Activated CD8-positive, alpha-beta memory T cell treated with anti-CD3 and anti-CD28 coated beads, Interleukin-2, amount 50 U/mL, for 1 hour (primary cell): ENCODE results near the gene SFMBT2.
"Not testable (repeated sequence)": the region's sequence is repeated elsewhere in the genome, so short reads cannot be mapped to it uniquely, and the experiment has no call there.

Experiments
- DNase-seq: peaks from one replicate; pipeline ENCODE4 v3.0.0-alpha.2; 2020; ENCODE audit errors: extremely low read depth

SFMBT2 gene

DNA sequence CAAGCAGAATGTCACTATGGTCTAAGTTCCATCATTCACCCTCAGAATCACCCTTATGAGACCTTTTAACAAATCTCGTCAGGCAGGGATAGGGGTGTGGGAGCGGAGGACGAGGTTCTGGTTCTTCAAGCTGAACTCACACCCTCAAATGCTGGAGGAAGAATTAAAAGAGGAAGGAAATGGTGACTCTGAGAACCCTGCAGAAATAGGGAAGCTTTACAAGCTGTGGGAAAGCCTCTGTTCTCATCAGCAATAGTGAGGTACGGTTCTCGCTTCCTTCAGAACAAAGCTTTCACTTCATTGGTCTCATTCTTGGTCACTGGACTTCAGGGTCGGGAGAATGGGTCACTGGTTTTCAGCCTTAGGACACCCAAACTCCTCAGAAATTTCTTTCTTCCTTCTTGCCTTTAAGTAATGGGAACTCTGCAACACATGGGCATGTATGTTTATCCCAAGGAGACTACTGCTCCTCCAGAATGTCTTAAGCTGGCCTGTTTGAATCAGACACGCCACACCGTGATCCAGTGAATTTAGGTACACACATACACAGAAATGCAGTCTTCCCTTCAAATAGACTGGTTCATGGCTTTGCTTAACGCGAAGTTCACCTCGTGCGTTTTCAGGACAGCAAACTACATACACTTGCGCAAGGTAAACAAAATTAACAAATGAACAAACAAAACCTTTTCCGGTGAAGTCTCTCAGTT, 226.0 kb downstream of the SFMBT2 start:
- no peak for DNase-seq

DNA sequence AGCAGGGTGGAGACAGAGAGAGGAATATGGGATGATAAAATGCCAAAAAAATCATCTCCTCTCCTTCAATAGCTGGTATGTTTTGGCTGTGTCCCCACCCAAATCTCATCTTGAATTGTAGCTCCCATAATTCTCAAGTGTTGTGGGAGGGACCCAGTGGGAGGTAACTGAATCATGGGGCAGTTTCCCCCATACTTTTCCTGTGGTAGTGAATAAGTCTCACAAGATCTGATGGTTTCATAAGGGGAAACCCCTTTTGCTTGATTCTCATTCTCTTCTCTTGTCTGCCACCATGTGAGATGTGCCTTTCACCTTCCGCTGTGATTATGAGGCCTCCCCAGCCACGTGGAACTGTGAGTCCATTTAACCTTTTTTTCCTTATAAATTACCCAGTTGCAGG, 226.7 kb downstream of the SFMBT2 start:
- DNase-seq: not testable (repeated sequence)

DNA sequence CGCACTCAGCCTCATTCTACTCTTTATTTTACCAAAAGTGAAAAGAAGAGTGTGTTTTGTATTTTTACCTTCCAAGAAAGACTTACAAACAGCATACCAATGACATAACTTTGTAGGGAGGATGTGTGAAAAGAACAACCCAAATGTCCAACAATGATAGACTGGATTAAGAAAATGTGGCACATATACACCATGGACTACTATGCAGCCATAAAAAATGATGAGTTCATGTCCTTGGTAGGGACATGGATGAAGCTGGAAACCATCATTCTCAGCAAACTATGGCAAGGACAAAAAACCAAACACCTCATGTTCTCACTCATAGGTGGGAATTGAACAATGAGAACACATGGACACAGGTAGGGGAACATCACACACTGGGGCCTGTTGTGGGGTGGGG, 228.5 kb downstream of the SFMBT2 start:
- not testable (repeated sequence) for DNase-seq

- DNase-seq: no peak
These were observed 229.4 kb downstream of the SFMBT2 start for GRCh38 chr10:7181420-7181819.

- DNase-seq: no peak
These were observed 231.3 kb downstream of the SFMBT2 start for GRCh38 chr10:7179536-7179935.

GRCh38 chr10:7173948-7174347, 236.9 kb downstream of the SFMBT2 start:
- no peak for DNase-seq

GRCh38 chr10:7171825-7172224, 239.0 kb downstream of the SFMBT2 start:
- DNase-seq: no peak

DNA sequence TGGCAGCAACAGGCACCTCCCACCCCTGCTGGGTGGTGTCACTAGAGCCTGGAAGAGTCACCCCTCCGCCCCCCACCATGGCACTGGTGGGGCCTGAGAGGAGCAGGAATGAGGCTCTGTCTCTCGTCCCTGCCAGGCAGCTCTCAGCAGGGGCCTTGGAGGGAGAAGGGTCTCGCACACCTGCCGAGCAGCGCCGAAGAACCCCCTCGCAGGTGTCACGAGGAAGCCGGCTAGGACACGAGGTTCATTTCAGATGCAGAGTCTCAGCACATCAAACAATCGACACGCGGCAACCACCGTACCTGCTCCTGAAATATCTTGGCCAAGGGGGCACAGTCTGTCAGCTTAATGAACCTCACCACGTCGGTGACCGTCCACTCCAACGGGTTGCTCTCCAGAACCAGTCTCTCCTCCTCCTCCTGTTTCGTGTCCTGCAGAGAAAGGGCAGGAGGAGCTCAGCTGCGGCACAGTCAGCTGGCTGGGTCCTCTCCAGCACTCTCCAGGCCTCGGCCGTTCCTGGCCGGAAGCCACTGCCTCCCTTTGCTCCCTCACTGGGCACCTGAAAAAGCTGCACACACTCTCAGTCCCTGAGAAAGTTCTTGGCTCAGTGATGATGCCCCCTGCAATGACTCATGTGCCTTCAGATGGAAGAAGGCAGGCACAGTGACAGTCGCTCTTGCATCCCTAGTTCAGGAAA, 240.1 kb downstream of the SFMBT2 start:
- no peak for DNase-seq

DNA sequence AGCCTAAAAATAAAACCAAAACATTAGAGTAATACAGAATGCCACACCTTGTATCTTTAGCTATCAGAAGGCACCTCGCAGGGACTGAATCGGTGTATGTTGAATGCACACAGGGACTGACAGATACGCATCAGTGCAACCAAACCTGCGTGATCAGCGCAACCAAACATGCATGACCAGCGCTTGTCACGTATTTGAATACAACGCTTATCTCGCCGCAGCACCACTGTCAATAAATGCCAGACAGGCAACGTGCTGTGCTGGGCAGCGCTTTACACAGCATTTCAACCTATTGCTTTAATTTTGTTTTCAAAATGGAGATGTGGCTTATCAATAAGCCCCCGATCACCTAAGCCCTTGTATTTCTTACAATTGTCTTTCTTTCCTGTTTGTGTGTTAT, 242.4 kb downstream of the SFMBT2 start:
- no peak for DNase-seq

- DNase-seq: no peak
These were observed 245.2 kb downstream of the SFMBT2 start for GRCh38 chr10:7165500-7166177.

- no peak for DNase-seq
These were observed 245.9 kb downstream of the SFMBT2 start for GRCh38 chr10:7164955-7165354.

DNA sequence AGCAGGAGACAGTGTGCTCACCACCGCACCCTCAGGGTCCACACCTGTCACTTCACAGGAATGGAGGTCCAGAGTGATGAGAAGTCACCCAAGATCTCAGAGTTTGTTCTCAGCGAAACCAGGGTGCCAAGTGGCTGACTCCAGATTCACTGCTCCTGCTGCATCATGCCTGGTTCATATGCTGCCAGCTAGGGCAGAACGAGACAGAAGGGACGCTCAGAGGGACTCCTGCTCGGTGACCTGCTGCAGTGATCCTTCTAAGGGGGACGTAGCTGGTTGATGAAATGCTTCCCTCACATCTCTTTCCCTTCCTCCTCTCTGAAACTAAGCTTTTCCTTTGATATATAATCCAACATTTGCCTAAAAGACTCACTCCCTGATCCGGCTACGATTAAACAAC, 248.5 kb downstream of the SFMBT2 start:
- DNase-seq: no peak

DNA sequence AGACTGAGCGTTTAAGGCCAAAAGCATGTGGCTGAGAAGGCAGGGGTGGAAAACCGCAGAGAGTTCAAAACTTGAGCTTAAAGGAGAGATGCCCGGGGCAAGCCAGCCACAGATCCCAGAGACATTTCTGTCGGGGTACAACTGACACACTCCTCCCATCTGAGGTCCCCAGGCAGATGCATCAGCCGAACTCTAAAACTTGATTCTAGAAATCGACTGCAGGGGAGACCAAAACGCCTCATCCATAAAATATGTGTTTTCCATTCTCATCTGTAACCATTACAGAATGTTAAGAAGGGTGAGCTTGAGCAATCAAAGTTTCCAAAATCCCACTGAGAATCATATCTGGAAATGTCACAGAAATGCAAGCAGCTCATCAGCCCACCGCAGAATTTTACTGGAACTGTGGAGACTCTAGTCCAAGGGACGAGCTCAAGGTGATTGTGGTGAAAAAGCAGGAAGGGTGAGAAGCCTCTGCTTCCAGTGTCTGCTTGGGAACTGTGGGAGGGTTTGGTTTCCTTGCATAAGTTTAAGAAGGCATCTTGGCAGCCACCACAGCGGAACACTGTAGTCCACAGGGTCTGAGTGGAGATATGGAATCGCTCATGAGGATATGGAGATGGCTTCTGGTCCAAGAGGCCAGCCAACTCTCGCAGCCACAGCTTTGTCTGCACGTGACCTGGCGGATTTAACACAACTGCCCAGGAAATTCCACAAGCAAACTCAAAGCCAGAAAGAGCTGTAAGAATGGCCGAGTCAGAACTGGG, 249.2 kb downstream of the SFMBT2 start:
- DNase-seq: no peak

DNA sequence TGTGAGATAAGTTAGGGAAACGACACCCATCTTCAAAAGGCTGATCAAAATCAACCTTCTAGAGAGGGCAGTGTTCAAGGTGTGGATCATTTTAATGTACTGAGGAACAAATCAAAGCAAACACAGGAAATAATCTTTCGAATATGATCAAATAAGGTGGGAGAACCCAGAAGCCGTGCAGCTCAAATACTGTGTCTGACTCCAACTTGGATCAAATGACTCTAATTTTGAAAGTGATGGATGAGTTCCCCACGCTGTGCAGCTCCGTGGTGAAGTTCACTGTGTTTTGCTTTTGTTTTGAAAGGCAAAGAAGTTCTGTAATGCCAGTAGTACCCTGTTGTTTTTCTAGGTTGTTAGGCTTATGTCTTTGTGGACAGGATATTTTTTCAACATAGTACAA, 250.9 kb downstream of the SFMBT2 start:
- DNase-seq: no peak

GRCh38 chr10:7159517-7159916, 251.3 kb downstream of the SFMBT2 start:
- no peak for DNase-seq

DNA sequence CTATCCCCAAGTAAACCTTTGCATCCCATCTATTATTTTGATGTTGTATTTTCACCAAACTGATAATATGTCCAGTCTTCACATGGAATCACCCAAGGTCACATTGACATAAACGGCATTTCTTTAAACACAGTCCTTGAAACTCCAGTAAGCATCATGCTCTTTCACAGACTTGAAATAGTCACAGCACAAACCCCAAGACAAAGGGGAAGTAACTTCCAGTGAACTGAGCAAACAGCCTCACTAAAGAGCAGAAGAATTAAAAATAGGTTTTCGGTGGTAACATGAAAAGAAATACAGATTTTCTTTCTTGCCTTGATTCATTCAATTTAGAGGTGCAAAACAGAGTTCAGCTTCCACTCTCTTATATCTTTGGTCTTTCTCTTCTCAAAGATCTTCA, 253.7 kb downstream of the SFMBT2 start:
- no peak for DNase-seq

- DNase-seq: no peak
These were observed 257.1 kb downstream of the SFMBT2 start for GRCh38 chr10:7153750-7154149.

GRCh38 chr10:7152982-7153381, 257.9 kb downstream of the SFMBT2 start:
- DNase-seq: no peak

- DNase-seq: no peak
These were observed 258.5 kb downstream of the SFMBT2 start for GRCh38 chr10:7152341-7152740.

DNA sequence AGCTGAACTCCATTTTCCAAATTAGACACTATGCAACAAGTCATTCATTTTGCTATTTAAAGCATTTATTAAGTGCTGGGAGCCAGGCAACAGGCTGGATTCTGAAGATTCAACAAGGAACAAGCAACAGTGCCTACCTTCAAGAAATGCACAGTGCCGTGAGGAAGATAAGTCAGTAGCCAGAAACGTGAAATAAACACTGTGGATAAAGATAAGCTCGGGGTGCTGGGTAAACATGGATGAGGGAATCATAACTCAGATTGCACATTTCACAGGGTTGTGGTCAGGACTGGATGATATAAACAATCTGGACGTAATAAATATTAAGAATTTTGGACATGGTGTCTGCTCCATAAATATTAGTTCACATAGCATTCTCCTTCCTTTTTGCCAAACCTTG, 259.3 kb downstream of the SFMBT2 start:
- no peak for DNase-seq

DNA sequence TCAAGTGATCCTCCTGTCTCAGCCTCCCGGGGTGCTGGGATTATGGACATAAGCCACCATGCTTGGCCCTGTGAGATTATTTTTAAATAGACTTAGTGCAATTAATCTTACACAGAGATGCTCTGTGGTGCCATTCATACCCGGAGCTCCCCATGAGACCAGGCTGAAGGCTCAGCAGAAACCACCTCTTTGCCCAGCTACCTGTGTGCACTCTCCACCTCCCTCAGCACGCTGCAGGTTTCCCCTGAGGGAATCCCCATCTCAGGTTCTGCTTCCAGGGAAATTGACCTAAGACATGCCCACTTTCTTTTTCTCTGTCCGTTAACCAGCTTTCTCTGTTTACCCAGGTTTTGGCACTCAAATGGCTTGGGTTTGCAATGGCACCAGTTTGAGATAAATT, 260.5 kb downstream of the SFMBT2 start:
- no peak for DNase-seq

- DNase-seq: no peak
These were observed 264.6 kb downstream of the SFMBT2 start for GRCh38 chr10:7146189-7146588.
